Subcutaneous abdominal adipose tissue (tissue), 5 donors: ENCODE data around the gene NFIB.

Source experiments
- H3K27ac ChIP-seq: one replicate; pipeline ENCODE4 v1.7.0; 2013; ENCODE audit warnings: low read depth, mild to moderate bottlenecking, inconsistent platforms, low read length, moderate library complexity
- H3K27me3 ChIP-seq, 5 donors: one replicate each; pipeline ENCODE4 v1.7.0; 2013; ENCODE audit warnings: low read length in 5 of 5, inconsistent platforms in 1 of 5; ENCODE audit not compliant: control insufficient read depth in 5 of 5, insufficient read depth in 4 of 5
- H3K36me3 ChIP-seq, 5 donors: one replicate each; pipeline ENCODE4 v1.7.0; 2013; ENCODE audit warnings: low read length in 5 of 5; ENCODE audit not compliant: control insufficient read depth in 5 of 5, insufficient read depth in 5 of 5
- H3K4me1 ChIP-seq, 5 donors: one replicate each; pipeline ENCODE4 v1.7.0; 2013; ENCODE audit warnings: low read length in 5 of 5, mild to moderate bottlenecking in 3 of 5, moderate library complexity in 1 of 5; ENCODE audit not compliant: control insufficient read depth in 5 of 5, insufficient read depth in 5 of 5
- H3K4me3 ChIP-seq, 5 donors: one replicate each; pipeline ENCODE4 v1.7.0; 2013; ENCODE audit warnings: low read length in 5 of 5, low read depth in 1 of 5
- H3K9ac ChIP-seq, 5 donors: one replicate each; pipeline ENCODE4 v1.7.0; 2013; ENCODE audit warnings: low read length in 5 of 5, mild to moderate bottlenecking in 4 of 5, moderate library complexity in 3 of 5
- H3K9me3 ChIP-seq, 5 donors: one replicate each; pipeline ENCODE4 v1.7.0; 2013; ENCODE audit warnings: low read length in 5 of 5; ENCODE audit not compliant: control insufficient read depth in 5 of 5
- donor health status: healthy.
- donor health status: healthy.
- donor health status: healthy.
- donor health status: healthy.
- donor health status: healthy.

The NFIB gene

DNA sequence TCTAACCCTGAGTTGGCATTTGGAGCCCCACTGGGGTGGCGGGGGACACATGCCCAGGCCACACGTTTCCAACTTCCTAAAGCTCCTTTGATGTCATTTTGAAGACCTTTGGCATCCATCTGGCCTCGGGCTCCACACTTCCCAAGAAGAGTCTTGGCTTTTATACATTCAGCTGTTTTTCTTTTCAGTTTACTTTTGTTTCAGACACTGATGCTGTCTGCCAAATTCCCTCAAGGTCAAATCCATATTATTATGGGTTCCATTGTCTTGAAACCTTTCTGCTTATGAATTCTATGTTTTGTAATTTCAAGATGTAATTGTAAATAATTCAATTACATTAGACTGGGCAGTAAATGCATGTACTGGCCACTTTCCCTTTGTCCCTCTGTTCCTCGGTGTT lies 23.7 kb upstream of the NFIB start:
- Histone ChIP-seq H3K9me3 (no peaks in the 10 kb centered on the region), H3K9ac (no peak overlapping the region), H3K4me3 (no peak overlapping the region), H3K4me1 (peaks cover 5 to 32% (median 22%) of the 10 kb centered on the region in 5 donors), H3K36me3 (no peaks in the 10 kb centered on the region), H3K27ac (no peak overlapping the region), H3K27me3 (no peaks in the 10 kb centered on the region)

DNA sequence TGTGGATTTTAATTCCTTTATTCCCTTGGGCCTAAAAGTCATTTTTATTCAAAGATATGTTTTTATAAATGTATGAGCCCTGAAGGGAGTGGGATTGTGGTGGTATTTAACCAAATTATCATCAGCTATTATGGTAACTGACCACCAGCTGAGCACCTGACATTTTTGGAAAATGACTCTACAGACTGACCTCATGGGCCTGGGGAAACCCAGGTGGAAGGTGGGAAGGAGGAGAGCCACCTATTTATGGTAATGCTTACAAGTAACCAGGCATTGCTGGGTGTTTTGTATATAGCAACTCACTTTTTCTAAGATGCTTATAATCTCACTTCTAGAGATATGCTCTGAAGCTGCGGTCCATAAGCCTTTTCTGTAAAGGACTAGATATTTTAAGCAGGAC lies 22.3 kb upstream of the NFIB start:
- Histone ChIP-seq H3K4me3 (no peak overlapping the region), H3K27ac (no peak overlapping the region), H3K9ac (no peak overlapping the region), H3K36me3 (no peaks in the 10 kb centered on the region), H3K9me3 (no peaks in the 10 kb centered on the region), H3K27me3 (no peaks in the 10 kb centered on the region), H3K4me1 (peaks cover under 1 to 18% (median 18%) of the 10 kb centered on the region in 5 donors)

DNA sequence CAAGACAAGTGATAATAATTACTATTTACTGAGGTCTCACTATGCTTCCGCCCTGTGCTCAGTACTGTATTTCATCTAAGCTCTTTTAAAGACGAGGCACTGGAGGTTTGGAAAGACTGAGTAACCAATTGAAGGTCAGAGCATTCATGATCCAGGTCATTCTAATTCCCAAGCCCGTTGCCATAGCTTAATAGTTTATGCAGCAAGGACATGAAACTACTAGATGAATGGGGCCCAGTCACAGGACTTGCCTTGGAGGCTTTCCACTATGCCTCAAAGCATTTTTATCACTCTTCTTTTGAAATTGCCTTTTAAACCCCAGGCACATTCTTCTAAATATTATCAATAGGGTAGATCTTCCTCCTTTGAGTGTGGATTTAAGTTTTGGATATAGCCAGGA lies 17.2 kb upstream of the NFIB start:
- peaks cover 0 to 13% (median 6%) of the 10 kb centered on the region in 5 donors for H3K4me1 ChIP-seq
- no peaks in the 10 kb centered on the region for H3K36me3 ChIP-seq
- no peaks in the 10 kb centered on the region for H3K9me3 ChIP-seq
- H3K9ac ChIP-seq, result no peak overlapping the region
- H3K4me3 ChIP-seq, result no peak overlapping the region
- H3K27me3 ChIP-seq, result no peaks in the 10 kb centered on the region
- no peak overlapping the region for H3K27ac ChIP-seq

DNA sequence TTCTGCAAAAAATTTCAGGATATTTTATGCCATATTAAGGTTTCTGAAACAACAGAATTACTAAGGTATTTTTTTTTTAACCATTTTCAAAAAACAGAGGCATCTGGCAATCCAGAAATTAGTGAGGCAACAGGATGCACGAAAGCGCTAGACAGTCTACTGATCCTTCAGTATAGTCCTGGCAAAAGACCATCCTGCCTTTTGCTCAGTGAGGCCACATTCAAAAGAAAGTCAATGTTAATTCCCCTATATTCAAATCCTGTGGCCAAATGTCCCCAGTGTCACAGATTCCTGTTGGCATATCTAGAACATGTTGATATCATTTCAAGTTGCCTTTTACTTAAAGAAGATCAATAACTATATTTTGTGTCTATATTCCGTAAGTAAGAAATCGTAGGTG lies 13.1 kb upstream of the NFIB start:
- Histone ChIP-seq H3K36me3 (no peaks in the 10 kb centered on the region), H3K27ac (no peak overlapping the region), H3K27me3 (no peaks in the 10 kb centered on the region), H3K4me3 (no peak overlapping the region), H3K4me1 (peaks cover 0 to 30% (median 15%) of the 10 kb centered on the region in 5 donors), H3K9me3 (no peaks in the 10 kb centered on the region), H3K9ac (no peak overlapping the region)

DNA sequence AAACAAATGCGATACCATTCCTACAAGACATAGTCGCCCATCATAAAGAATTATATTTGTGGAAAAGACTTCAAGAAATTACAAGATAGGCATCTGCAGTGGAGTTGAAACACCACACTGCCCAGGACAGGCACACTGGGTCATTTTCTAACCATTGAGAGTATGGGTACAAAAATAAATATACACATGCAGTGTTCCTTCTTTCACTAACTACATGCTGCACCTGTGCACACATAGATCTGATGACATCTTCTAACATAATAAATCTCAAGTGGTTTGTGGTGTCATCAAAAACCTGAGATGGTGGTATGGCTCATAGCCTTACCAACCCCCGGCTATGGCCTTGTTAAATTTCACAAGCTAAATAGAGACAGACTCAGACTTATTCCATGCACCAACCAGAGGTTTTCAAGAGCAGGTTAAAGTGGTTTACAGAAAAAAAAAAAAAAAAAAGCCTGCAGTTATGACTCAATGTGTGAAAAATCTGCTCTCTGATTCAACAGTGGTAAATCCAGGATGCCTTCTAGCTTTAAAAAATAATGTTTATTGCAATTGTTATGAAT lies 12.4 kb upstream of the NFIB start:
- Histone ChIP-seq H3K36me3 (no peaks in the 10 kb centered on the region), H3K4me3 (no peak overlapping the region), H3K27me3 (no peaks in the 10 kb centered on the region), H3K9ac (no peak overlapping the region), H3K9me3 (no peaks in the 10 kb centered on the region), H3K4me1 (peaks cover 0 to 36% (median 20%) of the 10 kb centered on the region in 5 donors), H3K27ac (no peak overlapping the region)

DNA sequence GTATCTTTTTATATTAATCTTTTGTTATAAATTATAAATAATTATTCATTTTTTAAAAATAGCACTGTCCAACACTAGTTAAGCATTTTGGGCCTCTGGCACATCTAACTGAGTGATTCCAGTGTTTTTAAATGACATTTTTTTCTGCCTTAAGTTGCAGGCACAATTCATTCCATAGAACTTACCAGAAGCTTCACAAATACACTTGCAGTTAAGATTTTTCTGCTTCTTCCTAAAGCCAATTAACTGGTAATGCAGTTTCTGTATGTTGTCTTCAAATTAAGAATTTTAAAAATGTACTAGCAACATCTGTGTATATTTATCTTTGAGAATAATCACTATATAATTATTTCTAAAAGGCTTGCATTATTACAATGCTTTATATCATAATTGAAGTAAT lies 11.2 kb upstream of the NFIB start:
- Histone ChIP-seq H3K36me3 (no peaks in the 10 kb centered on the region), H3K4me3 (no peak overlapping the region), H3K4me1 (peaks cover 0 to 40% (median 32%) of the 10 kb centered on the region in 5 donors), H3K9me3 (no peaks in the 10 kb centered on the region), H3K27me3 (no peaks in the 10 kb centered on the region), H3K27ac (peak overlapping the region; percentile 27), H3K9ac (peak overlapping the region in 1 of 5 donors; percentile 51)

DNA sequence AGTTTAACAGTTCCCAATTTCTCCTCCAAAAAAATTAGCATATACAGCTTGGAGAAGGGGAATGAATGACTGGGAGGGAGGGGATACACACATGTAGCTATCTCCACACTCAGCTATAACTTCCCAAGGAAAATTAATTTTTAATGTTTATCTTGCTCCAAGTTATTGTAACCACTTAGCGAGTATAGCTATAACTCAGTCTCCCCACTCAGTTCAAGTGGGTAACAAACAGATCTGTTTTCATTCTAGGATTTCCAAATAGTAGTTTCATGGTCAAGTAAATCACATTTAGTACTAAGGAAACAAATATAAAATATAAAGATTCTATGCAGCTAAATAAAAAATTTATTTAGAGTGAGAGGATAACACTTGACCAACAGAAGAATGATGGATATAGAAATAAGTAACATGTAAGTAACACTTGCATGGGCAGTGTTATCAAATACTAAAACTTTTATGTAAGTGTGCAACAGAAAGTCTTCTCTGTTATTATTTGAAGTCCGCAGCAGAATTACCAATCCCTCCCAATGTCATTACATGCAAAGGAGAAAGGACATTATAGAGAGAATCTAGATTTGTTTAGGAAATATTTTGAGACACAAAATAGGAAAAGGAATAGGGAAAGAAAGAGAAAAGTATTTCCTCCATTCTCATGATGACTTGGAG lies 10.2 kb upstream of the NFIB start:
- Histone ChIP-seq H3K4me1 (peaks cover 0 to 50% (median 40%) of the 10 kb centered on the region in 5 donors), H3K9me3 (no peaks in the 10 kb centered on the region), H3K36me3 (no peaks in the 10 kb centered on the region), H3K4me3 (peak overlapping the region in 1 of 5 donors; percentile 85), H3K27ac (peak overlapping the region; percentile 92), H3K9ac (peak overlapping the region in 4 of 5 donors; percentile 21 to 97 (median 74)), H3K27me3 (no peaks in the 10 kb centered on the region)

DNA sequence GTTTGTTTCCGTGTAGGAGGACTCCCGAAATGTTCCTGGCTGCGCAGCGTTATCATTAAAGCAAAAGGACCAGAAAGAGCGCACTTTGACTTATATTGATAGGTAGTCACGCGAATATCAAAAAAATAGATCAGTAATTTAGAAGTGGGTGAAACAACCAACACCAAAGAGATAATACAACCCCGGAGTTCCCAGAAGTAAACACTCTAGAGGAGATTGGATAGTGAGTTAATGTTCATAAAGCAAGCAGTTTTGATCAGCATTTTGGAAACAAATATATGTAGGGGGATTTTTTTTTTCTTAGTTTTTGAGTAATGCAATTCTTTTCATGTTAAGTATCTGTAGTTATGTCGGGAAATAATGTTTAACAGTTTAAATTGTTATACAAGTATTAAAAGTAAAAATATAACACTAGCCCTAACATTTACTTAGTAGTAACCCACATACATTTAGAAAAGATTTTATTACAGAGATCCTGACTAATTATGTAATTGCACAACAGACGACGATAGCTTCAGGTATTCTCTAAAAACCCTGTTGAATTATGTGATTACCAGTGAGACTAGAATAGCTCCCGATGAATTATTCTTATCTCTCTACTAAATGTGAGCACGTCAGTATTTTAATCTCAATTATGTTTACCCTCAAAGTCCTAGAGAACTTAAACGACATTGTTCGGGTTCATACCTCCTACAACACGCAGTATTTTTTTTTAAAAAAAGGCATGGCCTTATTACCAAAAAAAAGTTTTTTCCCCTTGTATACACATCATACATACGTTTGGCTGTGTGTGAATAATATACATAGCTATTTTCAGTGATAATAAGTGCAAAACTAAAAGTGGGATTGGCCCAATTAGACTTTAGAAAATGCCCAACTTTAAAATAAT lies 9.4 kb upstream of the NFIB start:
- no peaks in the 10 kb centered on the region for H3K36me3 ChIP-seq
- peak overlapping the region; percentile 92 for H3K27ac ChIP-seq
- peak overlapping the region; percentile 45 to 97 (median 94) for H3K9ac ChIP-seq
- no peaks in the 10 kb centered on the region for H3K9me3 ChIP-seq
- peak overlapping the region; percentile 64 to 87 (median 82) for H3K4me3 ChIP-seq
- no peaks in the 10 kb centered on the region for H3K27me3 ChIP-seq
- H3K4me1 ChIP-seq, result peaks cover 0 to 58% (median 48%) of the 10 kb centered on the region in 5 donors

DNA sequence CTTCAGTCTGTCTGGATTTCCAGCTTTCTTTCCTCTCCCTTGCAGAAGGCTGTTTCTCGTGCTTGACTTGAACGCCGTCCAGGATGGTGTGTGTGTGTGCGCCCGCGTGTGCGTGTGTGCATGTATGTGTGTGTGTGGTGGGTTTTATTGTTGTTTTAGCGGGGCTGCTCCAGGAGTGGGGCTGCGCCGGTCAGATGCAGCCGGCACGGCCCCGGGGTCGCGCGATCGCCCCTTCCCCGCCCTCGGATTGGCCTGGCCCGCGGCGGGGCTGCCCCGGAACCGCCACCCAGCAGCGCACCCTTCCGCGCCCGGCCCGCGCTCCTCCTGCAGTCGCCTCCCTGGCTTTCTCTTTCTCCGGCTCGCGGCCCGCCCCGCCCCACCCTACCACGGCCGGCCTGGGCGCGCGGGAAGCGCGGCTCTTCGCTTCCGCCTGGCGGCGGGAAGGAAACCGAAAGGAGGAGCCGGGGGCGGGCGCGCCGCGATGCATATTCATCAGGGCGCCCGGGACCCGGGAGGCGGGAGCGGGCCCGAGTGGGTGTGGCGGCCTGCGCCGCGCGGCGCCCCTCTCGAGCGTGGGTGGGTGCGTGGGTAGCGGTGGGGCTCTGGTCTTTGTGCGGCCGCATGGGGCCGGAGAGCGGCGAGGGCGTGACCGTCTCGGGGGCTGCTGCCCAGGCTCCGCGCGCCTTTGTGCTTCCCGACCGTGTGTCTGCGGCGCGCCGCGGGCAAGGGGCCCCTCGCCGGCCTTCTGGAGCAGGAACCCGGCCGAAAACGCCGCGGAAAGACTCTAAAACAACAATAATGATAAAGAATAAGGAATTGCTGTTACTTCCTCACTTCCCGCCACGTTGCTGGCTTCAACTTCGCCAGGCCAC lies 8.5 kb upstream of the NFIB start:
- H3K4me1 ChIP-seq, result peaks cover 2 to 67% (median 57%) of the 10 kb centered on the region in 5 donors
- no peaks in the 10 kb centered on the region for H3K27me3 ChIP-seq
- no peaks in the 10 kb centered on the region for H3K9me3 ChIP-seq
- peak overlapping the region; percentile 82 to 97 (median 94) for H3K9ac ChIP-seq
- peak overlapping the region; percentile 92 for H3K27ac ChIP-seq
- no peaks in the 10 kb centered on the region for H3K36me3 ChIP-seq
- H3K4me3 ChIP-seq, result peak overlapping the region; percentile 64 to 87 (median 82)
